EL (cell line): ENCODE data around the gene DAB2.

Experiments used
- DNase-seq: peaks from one replicate; pipeline ENCODE4 v3.0.0-alpha.2; 2016

The DAB2 gene

GRCh38 chr5:39447059-39447458 is 22.3 kb upstream of the DAB2 start:
- no peak for DNase-seq

- no peak for DNase-seq
Observed at GRCh38 chr5:39446231-39446630, 21.5 kb upstream of the DAB2 start.

DNA sequence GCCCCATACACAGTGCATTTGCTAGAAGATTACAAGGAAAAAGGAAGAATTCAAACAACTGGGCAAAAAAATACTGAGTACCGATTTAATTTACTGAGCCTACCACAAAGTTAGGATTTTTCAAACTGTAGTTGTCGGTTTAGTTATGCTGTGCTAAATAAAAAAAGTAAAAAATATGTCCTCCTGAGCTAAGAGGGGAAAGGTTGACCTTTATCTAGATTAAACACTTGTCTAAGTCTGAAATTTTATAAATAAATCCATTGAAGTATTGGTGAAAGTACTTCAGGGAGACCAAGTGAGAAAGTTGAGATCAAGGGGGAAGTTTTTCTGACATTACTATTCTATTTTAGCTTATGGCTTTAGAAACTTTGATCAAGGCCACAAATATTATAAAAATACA is 19.1 kb upstream of the DAB2 start:
- DNase-seq: no peak

DNA sequence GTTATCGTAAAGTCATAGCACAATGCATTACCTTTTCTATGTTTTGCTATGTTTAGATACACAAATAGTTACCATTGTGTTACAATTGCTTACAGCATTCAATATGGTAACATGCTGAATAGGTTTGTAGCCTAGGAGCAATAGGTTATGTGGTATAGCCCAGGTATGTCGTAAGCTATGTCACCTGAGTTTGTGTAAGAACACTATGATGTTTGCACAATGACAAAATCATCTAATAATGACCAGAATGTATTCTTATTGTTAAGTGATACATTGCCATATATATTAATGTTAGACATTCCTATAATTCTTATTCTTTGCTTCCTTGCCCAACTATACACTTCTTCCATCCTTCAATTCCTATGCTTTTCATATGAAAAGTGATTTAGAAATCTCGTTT is 18.2 kb upstream of the DAB2 start:
- DNase-seq: no peak

DNA sequence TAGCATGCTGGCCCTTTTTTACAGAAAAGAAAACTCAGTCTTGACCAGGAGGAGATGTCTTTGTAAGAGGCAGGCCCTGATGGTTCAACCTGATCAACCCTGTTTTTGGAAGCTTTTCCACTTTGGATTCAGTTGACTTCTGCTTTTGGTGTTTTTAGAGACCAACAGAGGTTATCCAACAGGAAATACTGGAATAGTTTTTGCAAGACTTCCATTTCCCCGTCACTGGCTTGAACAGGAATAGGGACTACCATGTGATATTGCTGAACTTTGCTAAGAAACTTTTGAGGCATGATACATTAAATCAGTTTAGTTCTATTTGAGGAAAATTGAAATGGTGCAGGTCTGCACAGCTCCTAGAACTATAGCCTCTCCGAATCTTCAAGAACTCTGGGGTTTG is 17.1 kb upstream of the DAB2 start:
- DNase-seq: no peak

DNA sequence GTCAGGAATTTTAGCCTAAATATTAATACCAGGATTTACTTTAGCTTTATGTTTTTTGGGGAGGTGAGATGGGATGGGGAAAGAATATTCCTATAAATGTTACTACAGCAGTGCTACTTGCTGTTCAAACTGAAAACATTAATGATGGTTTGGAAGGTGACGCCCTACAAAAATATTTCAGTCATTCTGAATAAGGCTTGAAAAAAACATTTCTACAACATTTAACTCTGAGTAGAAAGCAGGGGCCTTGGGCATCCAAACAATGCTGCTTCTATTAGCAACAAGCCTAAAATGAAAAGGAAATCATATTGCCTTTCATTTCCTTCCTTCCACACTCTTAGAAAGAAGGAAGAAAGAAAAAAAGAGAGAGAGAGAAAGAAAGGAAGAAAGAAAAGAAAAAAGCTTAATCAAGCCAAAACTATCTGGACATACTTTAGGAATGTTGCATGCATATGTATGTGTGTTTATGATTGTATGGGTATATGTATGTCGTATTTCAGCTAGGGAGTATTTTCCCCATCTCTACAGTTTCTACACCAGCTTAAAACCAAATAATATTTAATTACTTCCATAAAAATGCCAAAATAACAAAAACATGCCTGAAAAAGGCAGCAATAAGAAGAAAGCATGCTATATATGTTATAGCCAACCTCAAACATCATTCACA is 16.3 kb upstream of the DAB2 start:
- peak; percentile 55 for DNase-seq

DNA sequence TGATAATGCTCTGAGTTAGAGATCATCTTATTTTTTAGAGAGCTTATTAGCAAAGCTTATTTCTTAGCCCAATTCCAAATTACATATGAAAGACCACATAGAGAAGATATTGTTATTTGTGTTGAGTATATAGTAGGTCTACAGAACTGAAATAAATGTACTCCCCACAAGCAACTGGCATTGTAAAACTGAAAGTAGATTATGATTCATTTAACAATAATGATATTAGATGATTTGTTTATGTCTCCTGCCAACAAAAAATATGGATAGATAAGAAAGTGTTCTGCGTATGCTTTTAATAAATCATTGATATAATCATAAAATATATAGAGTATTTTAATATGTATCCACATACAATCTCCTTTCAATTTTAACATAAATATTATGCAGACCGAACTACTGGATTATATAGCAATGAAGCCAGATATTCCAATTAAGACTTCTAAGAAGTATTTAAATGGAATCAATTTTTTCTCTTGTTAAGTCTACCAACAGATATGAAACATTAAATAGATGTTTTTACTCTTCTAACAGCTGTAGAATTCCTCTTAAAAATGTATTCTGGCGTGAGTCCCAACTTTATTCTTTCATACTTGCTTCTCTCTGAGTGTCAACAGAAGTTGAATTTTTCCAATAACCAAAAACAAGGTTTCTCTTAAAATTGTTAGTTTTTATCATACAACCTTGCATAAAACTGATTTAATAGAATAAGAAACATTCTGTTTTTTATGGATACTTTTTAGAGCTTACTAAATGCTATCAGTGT is 15.6 kb upstream of the DAB2 start:
- DNase-seq: no peak

- no peak for DNase-seq
Observed at GRCh38 chr5:39439582-39440162, 14.9 kb upstream of the DAB2 start.

DNA sequence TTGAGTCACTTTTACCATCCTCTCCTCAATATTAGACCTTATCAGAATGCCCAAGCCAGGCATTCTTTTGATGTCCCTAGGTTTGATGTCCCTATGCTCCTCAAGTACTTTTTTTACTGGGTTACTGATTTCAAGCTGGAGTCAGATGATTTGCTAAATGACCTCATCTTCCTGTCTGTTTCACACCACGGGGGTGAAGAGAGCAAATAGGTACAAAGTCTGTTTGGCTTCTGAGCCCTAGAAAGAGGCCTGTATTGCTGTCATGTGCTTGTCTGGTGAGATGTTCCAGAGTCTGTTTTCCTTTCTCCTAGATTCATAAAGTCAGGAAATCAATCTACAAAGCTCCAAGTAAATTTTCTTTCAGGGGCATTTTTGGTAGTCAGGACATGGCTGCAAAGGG is 12.7 kb upstream of the DAB2 start:
- no peak for DNase-seq

- no peak for DNase-seq
Observed at GRCh38 chr5:39433848-39434247, 9.1 kb upstream of the DAB2 start.

DNA sequence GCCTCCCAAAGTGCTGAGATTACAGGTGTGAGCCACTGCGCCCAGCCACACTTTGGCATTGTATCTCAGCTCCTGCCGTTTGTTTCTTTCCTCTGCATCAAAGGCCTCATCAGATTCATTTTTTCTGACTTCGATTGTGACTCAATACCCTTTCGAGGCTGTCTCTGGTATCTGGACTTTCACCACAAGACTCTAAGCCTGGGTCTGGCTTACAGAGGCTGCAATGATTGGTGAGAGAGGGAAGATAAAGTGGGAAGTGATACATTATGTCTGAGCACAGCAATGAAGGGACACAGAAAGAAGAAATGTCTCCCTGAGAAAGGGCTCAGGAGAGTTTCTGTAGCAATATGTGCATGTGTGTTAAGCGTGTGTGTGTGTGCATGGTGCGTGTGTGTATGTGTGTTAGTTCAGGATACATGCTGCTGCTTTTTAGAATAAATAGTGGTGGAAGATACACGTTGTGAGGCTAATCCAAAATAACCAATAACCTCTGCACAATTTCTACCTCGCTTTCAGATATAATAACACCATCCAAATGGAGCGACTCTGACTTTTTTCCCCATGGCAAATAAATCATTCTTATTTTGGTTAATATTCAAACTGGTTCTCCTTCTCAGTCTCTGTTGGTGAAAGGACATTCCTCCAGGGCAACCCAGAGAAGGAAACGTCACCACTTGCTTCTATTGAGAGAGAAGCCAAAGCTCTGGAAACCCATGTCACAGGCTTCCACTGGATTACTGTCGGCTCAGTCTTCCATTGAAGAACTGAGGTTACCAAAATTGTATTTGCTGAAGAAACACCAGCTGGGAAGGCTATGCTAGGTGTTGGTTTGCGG is 8.1 kb upstream of the DAB2 start:
- DNase-seq: no peak

DNA sequence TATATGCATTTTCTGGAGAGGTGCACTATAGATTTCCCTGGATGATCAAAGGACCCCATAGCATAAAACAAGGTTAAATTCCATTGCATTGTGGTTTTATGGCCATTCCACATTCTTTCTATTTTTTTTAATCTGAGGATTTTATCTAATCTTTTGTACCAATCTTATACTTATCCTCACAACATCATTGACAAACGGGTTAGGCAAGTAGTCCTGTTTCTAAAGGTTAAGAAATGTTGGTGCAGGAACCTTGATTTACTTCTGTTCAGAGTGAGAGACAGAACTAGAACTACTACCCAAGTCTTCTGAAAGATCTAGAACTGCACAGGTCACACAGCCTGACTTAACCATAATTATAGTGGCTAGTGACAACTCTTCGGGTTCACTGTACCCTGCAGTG is 5.7 kb upstream of the DAB2 start:
- no peak for DNase-seq

- DNase-seq: no peak
Observed at GRCh38 chr5:39428640-39429039, 3.9 kb upstream of the DAB2 start.

- DNase-seq: no peak
Observed at GRCh38 chr5:39427633-39428032, 2.9 kb upstream of the DAB2 start.

GRCh38 chr5:39427229-39427628 is 2.4 kb upstream of the DAB2 start:
- DNase-seq: peak; percentile 68

DNA sequence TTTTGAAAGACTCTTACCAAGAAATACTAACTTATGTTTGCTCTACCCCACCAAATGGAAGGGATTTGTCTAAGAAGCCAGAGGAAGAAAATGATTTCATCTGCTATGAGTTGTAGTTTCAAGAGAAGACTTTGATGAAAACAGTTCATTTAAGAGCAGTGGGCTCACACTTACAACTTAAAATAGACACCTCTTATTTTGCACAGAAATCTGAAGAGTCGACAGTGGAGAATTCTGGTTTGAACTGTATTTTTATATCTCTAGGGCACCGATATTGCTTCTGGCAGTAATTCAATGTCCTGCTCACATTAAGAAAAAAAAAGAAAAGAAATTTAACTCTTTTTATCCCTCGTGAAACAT is 1.9 kb upstream of the DAB2 start:
- DNase-seq: no peak

DNA sequence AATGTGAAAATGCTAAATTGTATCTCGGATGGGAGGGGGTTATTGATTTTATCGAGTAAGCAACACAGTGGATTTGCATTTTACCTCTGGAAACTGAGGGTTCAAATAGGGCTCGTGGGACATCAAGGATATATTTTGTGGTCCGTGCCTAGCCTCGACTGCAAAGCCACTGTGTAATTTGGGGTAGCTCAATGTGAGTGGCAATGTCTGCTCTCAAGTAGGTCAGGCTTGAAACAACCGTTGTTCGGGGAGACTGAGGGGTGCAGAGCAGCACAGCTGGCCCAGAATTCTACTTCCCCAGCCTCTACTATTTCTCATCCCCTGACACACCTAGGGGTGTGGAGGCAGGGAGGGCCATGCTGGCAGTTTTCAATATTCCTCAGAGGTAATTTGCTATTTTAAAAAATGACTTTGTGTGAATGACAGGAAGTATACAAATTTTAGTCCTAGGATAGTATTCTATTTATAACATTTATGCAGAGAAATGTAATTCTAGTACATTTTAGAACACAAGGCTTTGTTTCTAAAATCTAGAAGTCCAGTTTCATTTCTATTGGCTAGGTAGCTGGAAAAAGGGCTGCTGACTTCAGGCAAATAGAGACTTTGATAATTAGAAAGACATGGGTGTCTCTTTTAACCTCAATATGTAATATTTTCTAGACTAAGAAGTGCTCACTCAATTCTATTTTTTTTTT is 1.4 kb upstream of the DAB2 start:
- no peak for DNase-seq

DNA sequence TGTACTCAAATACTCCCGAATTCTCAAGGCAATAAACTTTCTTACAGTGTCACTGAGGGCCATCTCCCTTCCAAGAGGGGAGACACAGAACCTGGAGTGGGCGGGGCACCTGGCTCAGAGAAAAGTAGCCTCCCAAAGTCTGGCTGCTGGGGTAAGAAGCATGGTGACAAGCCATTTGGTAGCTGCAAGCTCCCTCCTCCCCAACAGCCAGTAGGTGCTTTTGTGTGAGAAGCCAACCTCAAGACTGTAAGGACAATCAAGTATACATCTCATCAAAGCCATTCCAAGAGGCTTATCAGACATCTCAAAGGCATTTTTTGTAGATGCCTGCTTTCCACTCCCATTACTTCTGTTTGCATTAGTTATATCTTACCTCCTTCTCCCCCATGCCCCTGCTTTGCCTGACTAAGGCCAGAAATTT is 1.4 kb downstream of the DAB2 start:
- DNase-seq: peak; percentile 48

- DNase-seq: no peak
Observed at GRCh38 chr5:39422728-39423285, 2.0 kb downstream of the DAB2 start.

GRCh38 chr5:39422036-39422606 is 2.7 kb downstream of the DAB2 start:
- no peak for DNase-seq

GRCh38 chr5:39420482-39421145 is 4.2 kb downstream of the DAB2 start:
- peak; percentile 95 for DNase-seq

DNA sequence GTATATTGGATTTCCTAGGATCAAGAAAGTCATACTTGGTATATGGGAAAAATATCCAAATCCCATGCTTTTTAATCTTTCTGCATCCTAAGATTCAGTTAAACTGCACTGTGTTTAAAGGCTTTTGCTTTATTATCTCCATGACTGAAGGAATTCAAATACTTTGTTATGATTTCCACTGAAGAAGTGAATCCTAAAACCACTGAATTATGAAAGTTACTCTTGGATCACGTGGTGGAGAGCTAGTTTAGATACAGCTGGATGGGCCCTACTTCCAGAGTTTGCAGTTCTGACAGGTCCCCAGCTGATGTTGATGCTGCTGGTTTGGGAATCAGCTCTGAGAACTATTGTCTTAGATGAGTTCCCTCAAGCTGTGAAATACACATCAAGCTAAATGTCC is 5.0 kb downstream of the DAB2 start:
- no peak for DNase-seq
